ENCODE measurements around the gene PLCH2.

Gene PLCH2

DNA sequence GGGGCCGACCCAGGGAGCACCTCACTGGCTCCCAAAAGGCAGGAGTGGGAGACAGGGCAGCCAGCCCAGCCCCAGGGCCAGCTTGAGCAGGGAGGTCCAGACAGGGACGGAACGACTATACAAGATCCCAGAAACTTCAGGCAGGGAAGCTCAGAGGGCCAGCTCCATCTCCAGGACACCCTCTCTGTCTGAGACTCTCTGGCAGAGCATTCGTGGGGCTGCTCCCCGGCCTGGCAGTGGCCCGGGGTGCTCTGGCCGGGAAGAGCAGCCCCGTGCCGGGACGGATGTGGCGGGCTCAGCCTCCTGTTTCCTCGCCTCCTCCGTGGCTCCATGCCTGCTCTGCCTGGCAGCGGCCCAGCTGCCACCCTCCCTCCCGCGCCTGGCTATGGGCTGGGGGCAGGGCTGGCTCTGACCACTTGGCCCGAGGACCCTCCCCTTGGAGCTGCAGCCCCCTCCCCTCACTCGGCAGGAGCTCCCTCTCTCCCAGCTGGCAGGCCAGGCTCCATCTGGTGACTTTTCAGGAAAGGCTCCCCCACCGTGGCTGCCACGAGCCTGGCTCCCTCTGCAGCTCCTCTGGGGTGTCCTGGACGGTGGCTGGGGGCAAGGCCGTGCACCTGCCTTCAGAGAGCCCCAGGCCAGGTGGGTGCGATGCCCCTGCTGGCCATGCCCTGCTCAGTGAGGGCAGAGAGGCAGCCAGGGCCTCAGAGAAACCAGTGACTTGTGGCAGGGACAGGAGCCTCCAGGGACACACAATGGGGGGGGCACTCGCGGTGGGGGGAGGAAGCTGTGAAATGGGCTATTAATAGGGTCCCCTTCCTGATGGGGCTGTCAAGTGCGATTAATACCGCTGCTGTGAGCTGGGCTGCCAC, 5.6 kb upstream of the PLCH2 start:
- in situ Hi-C loops (cut with MboI; ENCODE audit: low sequenced_read_pairs) = no loop called here
- no peak for DNase-seq (ENCODE audit: low spot score in 2 of 2)
- H3K4me1 ChIP-seq = no peaks in the 10 kb centered on the region

DNA sequence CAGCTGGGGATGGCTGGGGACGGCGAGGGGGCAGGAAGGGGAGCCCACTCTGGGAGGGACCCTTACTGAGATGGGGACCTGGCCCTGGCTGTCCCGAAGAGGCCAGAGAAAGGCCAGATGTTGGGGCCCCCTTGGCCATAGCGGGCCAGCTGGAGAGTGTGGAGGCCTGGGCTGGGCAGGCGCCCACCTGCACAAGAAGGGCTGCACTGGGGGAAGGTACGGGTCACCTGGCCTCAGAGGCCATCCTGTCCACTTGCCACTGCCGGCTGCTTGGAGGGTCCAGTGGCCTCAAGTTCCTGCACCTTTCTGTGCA, 5.0 kb upstream of the PLCH2 start:
- Histone ChIP-seq H3K4me3 (no peak overlapping the region), H3K36me3 (replicated peaks) (no peaks in the 10 kb centered on the region), H3K4me1 (no peaks in the 10 kb centered on the region), H3K27me3 (ENCODE audit: low read depth) (peaks cover 19% of the 10 kb centered on the region), H3K9me3 (no peaks in the 10 kb centered on the region)
- in situ Hi-C loops (cut with MboI; ENCODE audit: low sequenced_read_pairs) = no loop called here
- no peak for DNase-seq (ENCODE audit: low spot score in 2 of 2)

More for the DNA sequence above, 5.6 kb upstream of the PLCH2 start:
- Histone ChIP-seq H3K4me3 (no peak overlapping the region), H3K36me3 (replicated peaks) (no peaks in the 10 kb centered on the region), H3K27me3 (ENCODE audit: low read depth) (peaks cover 25% of the 10 kb centered on the region), H3K9me3 (no peaks in the 10 kb centered on the region)

DNA sequence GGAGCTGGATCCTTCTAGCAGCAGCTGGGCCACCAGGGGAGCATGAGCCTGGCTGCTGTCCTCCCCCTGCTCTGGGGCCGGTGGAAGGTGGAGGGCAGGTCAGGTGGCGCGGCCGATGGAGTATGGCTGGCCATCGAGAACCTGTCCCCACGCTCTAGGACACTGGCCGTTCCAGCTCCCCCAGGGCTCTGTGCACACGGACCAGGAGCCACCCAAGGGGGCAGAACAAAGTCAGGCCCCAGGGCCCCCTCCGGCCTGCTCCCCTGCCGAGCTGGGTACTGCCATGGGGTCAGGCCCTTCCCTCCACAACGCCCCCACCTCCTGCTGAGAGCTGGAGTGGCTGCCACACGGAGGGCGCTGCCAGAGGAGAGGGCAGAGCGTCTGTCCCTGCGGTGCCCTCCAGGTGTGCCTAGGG, 4.5 kb upstream of the PLCH2 start:
- in situ Hi-C loops (cut with MboI; ENCODE audit: low sequenced_read_pairs) = no loop called here
- H3K4me3 ChIP-seq = no peak overlapping the region

DNA sequence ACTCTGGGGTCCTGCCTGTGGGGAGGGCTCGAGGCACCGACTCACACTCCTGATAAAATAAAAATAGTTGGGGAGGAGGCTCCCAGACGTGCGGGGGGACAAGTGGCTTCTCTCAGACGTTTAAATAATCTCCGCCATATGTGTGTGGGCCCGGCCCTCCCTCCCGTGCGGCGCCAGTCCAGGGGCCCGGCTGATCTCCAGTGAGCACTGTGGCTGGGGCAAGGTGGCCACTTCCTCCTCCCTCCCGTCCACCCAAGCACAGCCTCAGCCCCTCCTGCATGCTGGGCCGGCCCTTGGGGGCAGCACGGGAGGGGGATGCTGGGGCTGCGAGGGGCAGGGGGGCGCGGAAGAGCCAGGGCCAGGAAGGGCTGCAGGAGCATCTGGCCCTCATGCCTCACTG, 4.0 kb upstream of the PLCH2 start:
- Histone ChIP-seq H3K9me3 (no peaks in the 10 kb centered on the region), H3K4me3 (no peak overlapping the region), H3K4me1 (no peaks in the 10 kb centered on the region), H3K27me3 (ENCODE audit: low read depth) (peaks cover 17% of the 10 kb centered on the region), H3K36me3 (replicated peaks) (no peaks in the 10 kb centered on the region)
- DNase-seq (ENCODE audit: low spot score in 2 of 2) = no peak
- in situ Hi-C loops (cut with MboI; ENCODE audit: low sequenced_read_pairs) = no loop called here

More for the DNA sequence above, 4.5 kb upstream of the PLCH2 start:
- peaks cover 17% of the 10 kb centered on the region for H3K27me3 ChIP-seq (ENCODE audit: low read depth)
- no peak for DNase-seq (ENCODE audit: low spot score in 2 of 2)
- no peaks in the 10 kb centered on the region for H3K9me3 ChIP-seq
- H3K4me1 ChIP-seq = no peaks in the 10 kb centered on the region
- no peaks in the 10 kb centered on the region for H3K36me3 ChIP-seq (replicated peaks)

DNA sequence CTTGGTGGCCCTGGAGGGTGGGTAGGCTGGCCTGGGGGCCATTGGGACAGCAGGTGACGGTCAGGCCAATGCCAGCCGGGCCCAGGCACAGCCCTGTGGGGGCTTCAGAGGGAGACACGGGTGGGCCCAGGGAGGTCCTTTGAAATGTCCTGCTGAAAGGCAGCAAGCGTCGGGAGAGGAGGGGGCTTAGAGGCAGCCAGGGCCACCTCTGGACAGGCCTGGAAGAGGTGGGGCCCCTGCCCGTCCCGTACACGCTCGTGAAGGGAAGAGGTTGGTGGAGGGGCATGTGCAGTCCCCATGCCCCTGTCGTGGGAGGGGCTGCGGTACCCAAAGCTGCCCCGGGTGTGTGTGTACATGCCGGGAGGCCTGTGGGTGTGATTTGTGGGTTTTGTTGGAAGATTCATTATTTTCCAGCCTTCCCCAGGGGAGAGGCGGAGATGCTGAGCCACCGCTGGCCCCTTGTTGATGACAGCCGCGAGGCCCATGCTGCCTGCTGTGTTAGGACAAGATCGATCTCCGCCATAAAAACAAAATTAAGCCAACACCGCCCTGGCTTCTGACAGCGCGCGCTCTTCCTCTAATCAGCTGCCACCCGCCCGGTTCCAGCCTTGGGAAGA, 3.4 kb upstream of the PLCH2 start:
- no peak overlapping the region for H3K4me3 ChIP-seq
- H3K4me1 ChIP-seq = no peaks in the 10 kb centered on the region
- in situ Hi-C loops (cut with MboI; ENCODE audit: low sequenced_read_pairs) = no loop called here
- H3K9me3 ChIP-seq = no peaks in the 10 kb centered on the region
- no peak for DNase-seq (ENCODE audit: low spot score in 2 of 2)
- H3K36me3 ChIP-seq (replicated peaks) = no peaks in the 10 kb centered on the region
- peaks cover 17% of the 10 kb centered on the region for H3K27me3 ChIP-seq (ENCODE audit: low read depth)

DNA sequence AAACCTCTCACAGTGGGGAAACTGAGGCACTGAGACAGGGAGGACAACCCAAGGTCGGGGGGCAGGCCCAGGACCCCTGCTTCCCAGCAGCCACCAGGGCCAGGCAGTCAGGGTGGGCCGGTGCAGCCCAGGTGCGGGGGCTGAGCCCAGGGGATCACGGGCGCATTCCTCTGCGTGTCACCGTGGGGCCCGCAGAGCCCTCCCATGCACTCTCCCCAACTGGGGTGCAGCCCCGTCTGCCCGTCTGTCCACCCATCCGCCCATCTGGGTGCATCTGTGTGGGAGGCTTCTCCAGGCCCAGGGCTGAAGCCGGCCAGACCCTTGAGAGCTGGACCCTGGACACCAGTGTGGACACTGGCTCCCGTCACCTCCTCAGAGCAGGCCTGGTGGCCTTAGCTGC, 2.9 kb upstream of the PLCH2 start:
- H3K36me3 ChIP-seq (replicated peaks) = no peaks in the 10 kb centered on the region
- no peaks in the 10 kb centered on the region for H3K4me1 ChIP-seq
- no peaks in the 10 kb centered on the region for H3K9me3 ChIP-seq
- DNase-seq (ENCODE audit: low spot score in 2 of 2) = no peak
- in situ Hi-C loops (cut with MboI; ENCODE audit: low sequenced_read_pairs) = no loop called here
- peaks cover 17% of the 10 kb centered on the region for H3K27me3 ChIP-seq (ENCODE audit: low read depth)
- no peak overlapping the region for H3K4me3 ChIP-seq

DNA sequence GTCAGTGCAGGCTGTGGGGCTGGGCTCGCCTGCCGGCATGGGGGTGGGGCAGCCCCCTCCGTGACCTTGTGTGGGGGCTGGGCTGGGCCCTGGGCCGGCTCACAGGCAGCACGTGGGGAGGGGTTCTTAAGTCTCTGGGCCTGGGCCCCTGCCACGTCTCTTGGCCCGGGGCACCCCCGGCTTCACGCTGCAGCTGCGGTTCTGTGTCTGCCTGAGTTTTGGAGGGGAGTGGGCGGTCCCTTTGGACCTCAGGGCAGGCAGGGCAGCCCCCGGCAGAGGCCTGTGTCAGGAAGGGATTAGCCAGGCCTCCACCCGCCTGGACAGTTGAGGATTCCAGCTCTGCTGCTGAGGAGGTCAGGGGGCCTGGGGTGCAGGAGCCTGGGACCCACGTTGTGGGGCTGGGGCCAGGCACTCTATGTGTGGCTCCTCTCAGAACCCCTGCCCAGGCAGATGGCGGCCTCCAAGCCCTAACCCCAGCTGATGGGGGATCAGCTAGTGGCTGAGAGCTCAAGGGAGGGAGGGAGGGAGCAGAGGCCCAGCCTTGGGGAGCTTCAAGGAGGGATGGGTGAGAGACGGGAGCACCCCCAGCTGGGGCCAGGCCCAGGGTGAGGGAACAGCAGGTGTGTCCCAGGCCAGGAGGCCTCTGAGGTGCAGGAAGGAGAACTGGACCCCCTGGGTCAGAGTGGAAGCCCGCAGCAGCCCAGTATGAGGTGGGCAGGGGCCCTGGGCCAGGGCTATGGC, 1.8 kb upstream of the PLCH2 start:
- no peak for DNase-seq (ENCODE audit: low spot score in 2 of 2)
- Histone ChIP-seq H3K4me3 (no peak overlapping the region), H3K9me3 (no peaks in the 10 kb centered on the region), H3K36me3 (replicated peaks) (no peaks in the 10 kb centered on the region), H3K27me3 (ENCODE audit: low read depth) (peaks cover 17% of the 10 kb centered on the region), H3K4me1 (no peaks in the 10 kb centered on the region)
- in situ Hi-C loops (cut with MboI; ENCODE audit: low sequenced_read_pairs) = no loop called here

DNA sequence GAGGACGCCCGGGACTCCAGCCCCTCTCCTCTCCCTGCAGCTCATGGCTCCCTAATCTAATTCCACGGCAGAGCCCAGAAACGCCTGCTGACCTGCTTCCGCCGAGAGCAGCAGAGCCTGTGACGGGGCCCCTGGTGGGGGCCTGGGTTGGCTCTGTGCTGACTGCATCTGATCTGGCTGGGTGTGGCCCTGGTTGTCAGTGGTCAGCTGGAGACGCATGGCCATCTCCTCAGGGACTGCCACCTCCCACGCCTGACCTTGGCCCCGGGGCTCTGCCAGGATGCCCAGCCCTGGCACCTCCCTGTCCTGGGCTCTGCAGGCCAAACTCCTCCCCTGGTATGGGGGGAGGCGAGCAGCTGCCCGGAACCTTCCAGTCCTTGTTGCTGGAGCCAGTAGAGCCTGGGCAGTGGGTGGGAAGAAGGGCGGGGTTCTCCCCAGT, 1.1 kb upstream of the PLCH2 start:
- no peak for DNase-seq (ENCODE audit: low spot score in 2 of 2)
- no peak overlapping the region for H3K4me3 ChIP-seq
- H3K27me3 ChIP-seq (ENCODE audit: low read depth) = peaks cover 14% of the 10 kb centered on the region
- no peaks in the 10 kb centered on the region for H3K9me3 ChIP-seq
- in situ Hi-C loops (cut with MboI; ENCODE audit: low sequenced_read_pairs) = no loop called here
- H3K4me1 ChIP-seq = no peaks in the 10 kb centered on the region
- no peaks in the 10 kb centered on the region for H3K36me3 ChIP-seq (replicated peaks)

DNA sequence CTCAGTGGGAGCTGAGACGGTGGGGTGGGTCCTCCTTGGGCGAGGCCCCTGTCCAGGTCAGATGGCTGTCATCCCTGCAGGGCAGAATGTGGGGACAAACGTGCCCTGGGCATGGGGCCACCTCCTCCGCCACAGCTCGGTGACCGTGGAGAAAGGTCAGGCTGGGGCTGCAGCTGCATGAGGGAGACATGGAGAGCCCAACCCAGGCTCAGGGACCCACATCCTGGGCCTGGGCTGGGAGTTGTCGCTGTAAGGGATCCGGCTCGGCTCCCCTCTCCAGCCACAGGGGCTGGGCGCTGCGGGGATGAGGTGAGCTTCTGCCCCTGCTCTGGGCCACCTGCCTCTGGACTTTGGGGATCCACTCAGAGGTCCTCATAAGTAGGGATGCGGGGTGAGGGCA, 518 bp upstream of the PLCH2 start:
- in situ Hi-C loops (cut with MboI; ENCODE audit: low sequenced_read_pairs) = no loop called here
- DNase-seq (ENCODE audit: low spot score in 2 of 2) = no peak
- peaks cover 8% of the 10 kb centered on the region for H3K27me3 ChIP-seq (ENCODE audit: low read depth)
- no peak overlapping the region for H3K4me3 ChIP-seq
- no peaks in the 10 kb centered on the region for H3K36me3 ChIP-seq (replicated peaks)
- no peaks in the 10 kb centered on the region for H3K9me3 ChIP-seq
- no peaks in the 10 kb centered on the region for H3K4me1 ChIP-seq

DNA sequence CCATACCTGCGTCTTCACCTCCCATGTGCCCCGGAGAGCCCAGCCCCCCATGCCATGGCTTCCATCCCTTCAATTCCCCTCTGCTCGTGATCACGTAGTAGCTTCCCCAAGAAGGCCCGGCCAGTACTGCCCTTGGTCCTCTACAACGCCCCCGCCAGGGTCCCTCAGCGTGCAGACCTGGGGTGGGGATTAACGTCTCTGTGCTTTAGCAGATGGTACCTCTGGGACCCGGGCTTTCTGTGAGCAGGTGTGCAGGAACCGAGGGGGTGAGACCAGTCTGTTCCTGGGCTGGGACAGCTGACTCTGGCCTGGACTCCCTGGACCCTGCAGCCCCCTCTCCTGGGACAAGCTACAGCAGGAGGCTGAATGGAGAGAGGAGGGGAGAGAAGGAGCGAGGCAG, 1.2 kb downstream of the PLCH2 start:
- in situ Hi-C loops (cut with MboI; ENCODE audit: low sequenced_read_pairs) = no loop called here
- Histone ChIP-seq H3K9me3 (no peaks in the 10 kb centered on the region), H3K36me3 (replicated peaks) (no peaks in the 10 kb centered on the region), H3K4me1 (no peaks in the 10 kb centered on the region), H3K4me3 (no peak overlapping the region), H3K27me3 (ENCODE audit: low read depth) (no peaks in the 10 kb centered on the region; the same call in 1 of the 2 replicates)
- no peak for DNase-seq (ENCODE audit: low spot score in 2 of 2)

DNA sequence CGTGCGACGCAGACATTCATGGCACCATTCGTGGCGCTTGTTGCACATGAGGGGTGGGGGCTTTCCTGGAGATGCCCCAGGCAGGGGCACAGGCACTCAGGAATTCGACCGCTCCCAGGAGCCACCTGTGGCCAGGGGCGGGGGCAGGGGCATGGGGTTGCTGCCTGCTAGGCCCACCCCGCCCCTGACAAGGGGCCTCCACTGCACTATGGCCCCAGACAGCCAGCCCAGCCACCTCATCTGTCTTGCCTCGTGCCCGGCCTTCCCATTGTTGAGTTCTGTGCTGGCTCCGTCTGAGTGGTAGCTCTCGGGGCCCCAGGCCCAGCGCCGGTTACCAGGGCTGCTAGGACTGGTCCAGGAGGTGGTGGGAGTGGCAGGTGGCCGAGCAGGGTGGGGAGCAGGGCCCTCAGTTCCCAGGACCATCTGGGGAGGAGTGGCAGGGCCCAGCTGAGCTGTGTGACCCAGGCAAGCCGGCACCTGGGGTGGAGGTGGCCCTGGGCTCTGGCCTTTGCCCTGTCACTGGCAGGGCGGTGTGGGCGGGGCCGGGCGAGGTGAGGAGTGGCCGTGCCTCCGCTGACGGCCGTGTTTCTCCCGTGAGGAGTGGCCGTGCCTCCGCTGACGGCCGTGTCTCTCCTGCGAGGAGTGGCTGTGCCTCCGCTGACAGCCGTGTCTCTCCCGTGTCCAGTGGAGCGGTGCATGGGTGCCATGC, 1.9 kb downstream of the PLCH2 start:
- in situ Hi-C loops (cut with MboI; ENCODE audit: low sequenced_read_pairs) = no loop called here
- Histone ChIP-seq H3K9me3 (no peaks in the 10 kb centered on the region), H3K36me3 (replicated peaks) (no peaks in the 10 kb centered on the region), H3K27me3 (ENCODE audit: low read depth) (no peaks in the 10 kb centered on the region; the same call in 1 of the 2 replicates), H3K4me1 (no peaks in the 10 kb centered on the region), H3K4me3 (no peak overlapping the region)
- DNase-seq (ENCODE audit: low spot score in 2 of 2) = no peak

DNA sequence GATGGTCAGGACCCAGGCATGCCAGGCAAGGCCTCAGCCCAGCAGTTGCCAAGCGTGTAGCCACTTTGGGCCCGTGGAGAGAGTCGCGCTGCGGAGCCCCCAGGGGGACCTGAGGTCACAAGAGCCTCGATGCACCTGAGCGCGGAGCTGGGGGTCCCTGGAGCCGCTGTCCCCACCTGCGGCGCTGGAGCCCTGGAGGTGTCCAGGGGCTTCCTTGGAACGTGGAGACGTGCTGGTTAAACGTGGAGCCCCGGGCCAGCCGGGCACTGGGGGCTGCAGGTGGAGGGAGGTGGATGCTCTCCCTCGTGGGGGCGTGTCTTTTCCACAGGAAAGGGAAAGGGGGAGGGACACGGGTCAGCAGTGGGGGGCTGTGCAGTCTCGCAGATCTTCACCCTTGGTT, 3.1 kb downstream of the PLCH2 start:
- in situ Hi-C loops (cut with MboI; ENCODE audit: low sequenced_read_pairs) = no loop called here
- DNase-seq (ENCODE audit: low spot score in 2 of 2) = no peak
- no peaks in the 10 kb centered on the region for H3K9me3 ChIP-seq
- H3K27me3 ChIP-seq (ENCODE audit: low read depth) = no peaks in the 10 kb centered on the region; the same call in 1 of the 2 replicates
- no peak overlapping the region for H3K4me3 ChIP-seq
- no peaks in the 10 kb centered on the region for H3K4me1 ChIP-seq
- no peaks in the 10 kb centered on the region for H3K36me3 ChIP-seq (replicated peaks)

DNA sequence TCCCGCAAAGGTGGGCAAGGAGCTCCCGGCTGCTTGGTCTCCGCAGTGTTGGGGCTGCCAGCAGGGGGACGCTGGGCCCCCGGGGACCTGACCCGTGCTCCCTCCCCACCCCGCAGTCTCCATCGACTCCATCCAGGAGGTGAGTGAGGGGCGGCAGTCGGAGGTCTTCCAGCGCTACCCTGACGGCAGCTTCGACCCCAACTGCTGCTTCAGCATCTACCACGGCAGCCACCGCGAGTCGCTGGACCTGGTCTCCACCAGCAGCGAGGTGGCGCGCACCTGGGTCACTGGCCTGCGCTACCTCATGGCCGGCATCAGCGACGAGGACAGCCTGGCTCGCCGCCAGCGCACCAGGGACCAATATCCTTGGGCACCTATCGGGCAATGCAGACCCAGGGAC, 3.5 kb downstream of the PLCH2 start:
- H3K9me3 ChIP-seq = no peaks in the 10 kb centered on the region
- no peak overlapping the region for H3K4me3 ChIP-seq
- in situ Hi-C loops (cut with MboI; ENCODE audit: low sequenced_read_pairs) = no loop called here
- H3K27me3 ChIP-seq (ENCODE audit: low read depth) = no peaks in the 10 kb centered on the region; the same call in 1 of the 2 replicates
- H3K4me1 ChIP-seq = no peaks in the 10 kb centered on the region
- DNase-seq (ENCODE audit: low spot score in 2 of 2) = no peak
- no peaks in the 10 kb centered on the region for H3K36me3 ChIP-seq (replicated peaks)

All from HAP-1 (cell line).